Kidney epithelial cell (primary cell): Measurements from ENCODE around the gene PTK7. TPM values are rescaled to one million over a fixed set of nuclear protein-coding genes. Genes with fewer than 3 reads are reported as not detected.
A peak's percentile ranks its signal among the peaks of the same experiment; 100 is the strongest.

ENCODE experiments used
- DNase-seq: peaks from one replicate; pipeline ENCODE4 v3.0.0-alpha.2; 2010; ENCODE audit warnings: low read depth
- H3K27me3 ChIP-seq: 2 replicates; pipeline ENCODE4 v1.6.0; 2011; ENCODE audit warnings: low read length; ENCODE audit not compliant: control insufficient read depth, insufficient read depth
- H3K36me3 ChIP-seq: 2 replicates; pipeline ENCODE4 v1.5.1; 2011; ENCODE audit warnings: low read length; ENCODE audit not compliant: control insufficient read depth, insufficient read depth
- H3K4me3 ChIP-seq: 2 replicates; pipeline ENCODE4 v1.5.1; 2011; ENCODE audit warnings: low read depth, mild to moderate bottlenecking, control low read depth, low read length
- CTCF ChIP-seq: IDR thresholded peaks from 2 replicates; pipeline ENCODE4 v1.5.1; 2011; ENCODE audit warnings: mild to moderate bottlenecking, moderate library complexity, low read length, control low read depth, inconsistent platforms; ENCODE audit not compliant: insufficient read depth, poor library complexity, severe bottlenecking
- total RNA-seq: library from RNA; depleted of rRNA; stranded (reverse); fragments of >200 nt; gene quantifications from 2 replicates; pipeline ENCODE4 v1.2.3, GENCODE V29; 2015

PTK7 gene
- total RNA-seq = 169 and 170 TPM in 2 replicates

- peak within 1 kb of the TSS; percentile 94 for H3K4me3 ChIP-seq
- no peaks in the 10 kb centered on the region for H3K27me3 ChIP-seq
- no peaks in the 10 kb centered on the region for H3K36me3 ChIP-seq
- no peak for DNase-seq
- TF ChIP-seq CTCF = no peak
These were observed at the start of gene PTK7 for GRCh38 chr6:43075670-43076463. Gene PTK7 (plus strand): TSS chr6:43076314. CDS start chr6:43076489, 175 bp downstream.

- H3K4me3 ChIP-seq = no peak overlapping the region
- DNase-seq = no peak
- TF ChIP-seq CTCF = no peak
- peaks cover 6% of the 10 kb centered on the region for H3K36me3 ChIP-seq
- H3K27me3 ChIP-seq = no peaks in the 10 kb centered on the region
These were observed 49.7 kb upstream of the PTK7 start for GRCh38 chr6:43026365-43026764.

- no peak overlapping the region for H3K4me3 ChIP-seq
- H3K36me3 ChIP-seq = peaks cover 6% of the 10 kb centered on the region
- no peaks in the 10 kb centered on the region for H3K27me3 ChIP-seq
- no peak for DNase-seq
- no peak for TF ChIP-seq CTCF
These were observed 47.0 kb upstream of the PTK7 start for GRCh38 chr6:43029120-43029519.

- Histone ChIP-seq H3K4me3 (no peak overlapping the region), H3K36me3 (peaks cover 7% of the 10 kb centered on the region), H3K27me3 (no peaks in the 10 kb centered on the region)
- TF ChIP-seq CTCF = no peak
- no peak for DNase-seq
These were observed 43.8 kb upstream of the PTK7 start for GRCh38 chr6:43032326-43032725.

GRCh38 chr6:43033496-43034189 lies 42.5 kb upstream of the PTK7 start:
- Histone ChIP-seq H3K4me3 (no peak overlapping the region), H3K27me3 (no peaks in the 10 kb centered on the region), H3K36me3 (peaks cover 10% of the 10 kb centered on the region)
- no peak for TF ChIP-seq CTCF
- no peak for DNase-seq
